H9 (cell line): ENCODE measurements around the gene PCDHGB7. TPM values are rescaled to one million over a fixed set of nuclear protein-coding genes. Genes with fewer than 3 reads are reported as not detected.
"Not testable (repeated sequence)": the region's sequence is repeated elsewhere in the genome, so short reads cannot be mapped to it uniquely, and the experiment has no call there.

Experiments used
- DNase-seq: peaks from one replicate; pipeline ENCODE4 v3.0.0-alpha.2; 2017
- H2AFZ ChIP-seq: one replicate; pipeline ENCODE4 v1.6.1; 2013; ENCODE audit warnings: mild to moderate bottlenecking, low read length, control low read depth, moderate library complexity
- H2AK5ac ChIP-seq: 2 replicates; pipeline ENCODE4 v1.6.1; 2013; ENCODE audit warnings: low read length, control low read depth, mixed read lengths; ENCODE audit not compliant: insufficient read length
- H2BK120ac ChIP-seq: one replicate; pipeline ENCODE4 v1.6.1; 2013; ENCODE audit warnings: low read depth, mild to moderate bottlenecking, low read length, control low read depth, inconsistent platforms; ENCODE audit not compliant: poor library complexity, severe bottlenecking
- H2BK12ac ChIP-seq: 2 replicates; pipeline ENCODE4 v1.6.1; 2013; ENCODE audit warnings: low read length, control low read depth, mixed read lengths, low read depth; ENCODE audit not compliant: insufficient read length
- H2BK15ac ChIP-seq: 2 replicates; pipeline ENCODE4 v1.6.1; 2013; ENCODE audit warnings: low read depth, low read length, control low read depth
- H2BK20ac ChIP-seq: one replicate; pipeline ENCODE4 v1.6.1; 2013; ENCODE audit warnings: low read depth, mild to moderate bottlenecking, low read length, control low read depth, inconsistent platforms; ENCODE audit not compliant: poor library complexity, severe bottlenecking
- H2BK5ac ChIP-seq: 2 replicates; pipeline ENCODE4 v1.6.1; 2013; ENCODE audit warnings: low read length, control low read depth, mixed read lengths; ENCODE audit not compliant: insufficient read length
- H3K14ac ChIP-seq: 2 replicates; pipeline ENCODE4 v1.6.1; 2013; ENCODE audit warnings: low read length, control low read depth; ENCODE audit not compliant: insufficient read depth
- H3K18ac ChIP-seq: 2 replicates; pipeline ENCODE4 v1.6.1; 2013; ENCODE audit warnings: low read depth, mild to moderate bottlenecking, mixed read lengths, low read length, control low read depth; ENCODE audit not compliant: insufficient read length
- H3K23ac ChIP-seq: 2 replicates; pipeline ENCODE4 v1.6.1; 2013; ENCODE audit warnings: low read length, control low read depth, mixed read lengths, low read depth; ENCODE audit not compliant: insufficient read length
- H3K23me2 ChIP-seq: 2 replicates; pipeline ENCODE4 v1.6.1; 2013; ENCODE audit warnings: low read depth, mild to moderate bottlenecking, mixed read lengths, low read length, control low read depth; ENCODE audit not compliant: insufficient read length, poor library complexity, severe bottlenecking
- H3K27ac ChIP-seq: 2 replicates; pipeline ENCODE4 v1.5.1; 2013; ENCODE audit warnings: low read length, control low read depth, mixed read lengths, low read depth; ENCODE audit not compliant: insufficient read length
- H3K27me3 ChIP-seq: 2 replicates; pipeline ENCODE4 v1.6.1; 2013; ENCODE audit warnings: low read length, control low read depth, inconsistent platforms; ENCODE audit not compliant: insufficient read depth
- H3K4ac ChIP-seq: 2 replicates; pipeline ENCODE4 v1.6.1; 2013; ENCODE audit warnings: low read depth, mild to moderate bottlenecking, control low read depth, inconsistent platforms, low read length, moderate library complexity
- H3K4me1 ChIP-seq: 2 replicates; pipeline ENCODE4 v1.6.1; 2013; ENCODE audit warnings: low read length, control low read depth, inconsistent platforms; ENCODE audit not compliant: insufficient read depth
- H3K4me2 ChIP-seq: 2 replicates; pipeline ENCODE4 v1.6.1; 2013; ENCODE audit warnings: low read length, control low read depth, mixed read lengths; ENCODE audit not compliant: insufficient read length, insufficient read depth
- H3K56ac ChIP-seq: 2 replicates; pipeline ENCODE4 v1.6.1; 2013; ENCODE audit warnings: low read depth, mild to moderate bottlenecking, mixed read lengths, low read length, control low read depth; ENCODE audit not compliant: insufficient read length
- H3K79me1 ChIP-seq: 2 replicates; pipeline ENCODE4 v1.6.1; 2013; ENCODE audit warnings: low read depth, mild to moderate bottlenecking, moderate library complexity, low read length, control low read depth, inconsistent platforms; ENCODE audit not compliant: insufficient read depth, poor library complexity, severe bottlenecking
- H3K79me2 ChIP-seq: 2 replicates; pipeline ENCODE4 v1.6.1; 2013; ENCODE audit warnings: low read length, control low read depth, inconsistent platforms; ENCODE audit not compliant: insufficient read depth
- H3K9ac ChIP-seq: 2 replicates; pipeline ENCODE4 v1.6.1; 2013; ENCODE audit warnings: low read length, control low read depth, mixed read lengths; ENCODE audit not compliant: insufficient read length; ENCODE audit errors: extremely low read depth
- H3K9me3 ChIP-seq: one replicate; pipeline ENCODE4 v1.6.1; 2013; ENCODE audit warnings: low read depth, low read length, inconsistent platforms; ENCODE audit not compliant: control insufficient read depth
- H3T11ph ChIP-seq: one replicate; pipeline ENCODE4 v1.6.1; 2013; ENCODE audit warnings: mild to moderate bottlenecking, low read length, control low read depth, inconsistent platforms
- H4K20me1 ChIP-seq: one replicate; pipeline ENCODE4 v1.6.1; 2013; ENCODE audit not compliant: control insufficient read depth, insufficient read length, insufficient read depth
- H4K5ac ChIP-seq: 2 replicates; pipeline ENCODE4 v1.6.1; 2013; ENCODE audit warnings: low read depth, mild to moderate bottlenecking, mixed read lengths, low read length, control low read depth; ENCODE audit not compliant: insufficient read length
- H4K8ac ChIP-seq: replicated peaks from 2 replicates; pipeline ENCODE4 v1.6.1; 2013; ENCODE audit warnings: low read length, control low read depth, mixed read lengths, low read depth; ENCODE audit not compliant: insufficient read length
- H4K91ac ChIP-seq: 2 replicates; pipeline ENCODE4 v1.6.1; 2013; ENCODE audit warnings: low read depth, mild to moderate bottlenecking, moderate library complexity, mixed read lengths, low read length, control low read depth; ENCODE audit not compliant: insufficient read length
- H3K27ac Mint-ChIP-seq, 3 experiments: 2 replicates in 2 of 3; 3 replicates in 1 of 3; pipeline ENCODE4 v1.8.0; 2020 to 2021; ENCODE audit warnings: mixed read lengths in 3 of 3, mild to moderate bottlenecking in 1 of 3, moderate library complexity in 1 of 3
- H3K27me3 Mint-ChIP-seq: 2 replicates; pipeline ENCODE4 v1.8.0; 2021; ENCODE audit warnings: low read depth, mild to moderate bottlenecking, moderate library complexity, mixed read lengths
- H3K36me3 Mint-ChIP-seq, 3 experiments: 2 replicates in 2 of 3; 3 replicates in 1 of 3; pipeline ENCODE4 v1.8.0; 2020 to 2021; ENCODE audit warnings: low read depth in 3 of 3, mixed read lengths in 3 of 3; ENCODE audit not compliant: insufficient read depth in 1 of 3
- H3K4me1 Mint-ChIP-seq, 2 experiments: 2 replicates each; pipeline ENCODE4 v1.8.0; 2020; ENCODE audit warnings: mixed read lengths in 2 of 2
- H3K4me3 Mint-ChIP-seq, 2 experiments: 2 replicates in 1 of 2; 3 replicates in 1 of 2; pipeline ENCODE4 v1.8.0; 2020 to 2021; ENCODE audit warnings: mild to moderate bottlenecking in 2 of 2, mixed read lengths in 2 of 2, moderate library complexity in 1 of 2
- H3K9me3 Mint-ChIP-seq, 2 experiments: 2 replicates in 1 of 2; 3 replicates in 1 of 2; pipeline ENCODE4 v1.8.0; 2020; ENCODE audit warnings: mild to moderate bottlenecking in 2 of 2, mixed read lengths in 2 of 2, moderate library complexity in 1 of 2
- CTCF ChIP-seq: fragments of 200-600 bp; sonication (generic); conservative IDR thresholded peaks from 3 replicates; pipeline ENCODE4 v1.8.0; 2021; ENCODE audit warnings: antibody characterized with exemption, mild to moderate bottlenecking
- WGBS: extraction: QIAGEN DNeasy Blood & Tissue Kit; methylation state at CpG from one replicate; pipeline ENCODE4 v1.1.7; 2013; ENCODE audit warnings: missing lambda C conversion rate, low lambda C conversion rate, mixed read lengths; ENCODE audit not compliant: insufficient read length; ENCODE audit errors: extremely low coverage; 5-methylcytosine and 5-hydroxymethylcytosine counted together
- total RNA-seq: library from RNA; stranded (reverse); gene quantifications from 2 replicates; pipeline ENCODE4 v1.2.1, GENCODE V29; 2021

PCDHGB7 gene
- total RNA-seq, 1 experiment from 2014 or later = 7.7 TPM

GRCh38 chr5:141413540-141414069 is 3.9 kb upstream of the PCDHGB7 start:
- Histone ChIP-seq H2BK15ac (no peak overlapping the region), H3K27me3 (no peaks in the 10 kb centered on the region; the same call in 1 of the 2 replicates), H2AK5ac (no peak overlapping the region), H4K20me1 (no peaks in the 10 kb centered on the region), H3K27ac (no peak overlapping the region), H4K8ac (no peak overlapping the region), H3K9me3 (peaks cover 6% of the 10 kb centered on the region), H2BK120ac (no peak overlapping the region), H4K91ac (no peak overlapping the region), H2BK12ac (no peak overlapping the region), H3K4me1 (no peaks in the 10 kb centered on the region), H3K4ac (no peak overlapping the region), H3K23ac (no peak overlapping the region), H3K4me2 (peak overlapping the region; percentile 29), H2BK5ac (no peak overlapping the region), H3K56ac (no peak overlapping the region), H2BK20ac (no peak overlapping the region), H3T11ph (no peak overlapping the region), H3K79me2 (no peaks in the 10 kb centered on the region), H3K9ac (no peak overlapping the region), H3K79me1 (no peaks in the 10 kb centered on the region), H4K5ac (no peak overlapping the region), H3K18ac (no peak overlapping the region), H3K14ac (no peak overlapping the region), H3K23me2 (peaks cover 7% of the 10 kb centered on the region), H2AFZ (no peak overlapping the region)
- H3K9me3 Mint-ChIP-seq = peaks cover 40 to 51% of the 10 kb centered on the region in 2 experiments
- no peak for TF ChIP-seq CTCF
- WGBS = no CpG with 5 or more reads among the region's 25 CpGs
- H3K4me1 Mint-ChIP-seq = peaks cover 14 to 22% of the 10 kb centered on the region in 2 experiments
- H3K36me3 Mint-ChIP-seq = peaks cover 33 to 61% (median 40%) of the 10 kb centered on the region in 3 experiments
- peak overlapping the region; percentile 83 to 87 for H3K4me3 Mint-ChIP-seq
- H3K27ac Mint-ChIP-seq = peak overlapping the region in 1 of 3 experiments; percentile 93; a peak in 2 of 7 replicates
- H3K27me3 Mint-ChIP-seq = peaks cover 29% of the 10 kb centered on the region
- DNase-seq = peak; percentile 31

GRCh38 chr5:141414548-141415274 is 2.8 kb upstream of the PCDHGB7 start:
- Mint-ChIP-seq H3K36me3 (peaks cover 39 to 62% (median 41%) of the 10 kb centered on the region in 3 experiments), H3K4me1 (peaks cover 9 to 18% of the 10 kb centered on the region in 2 experiments), H3K9me3 (peaks cover 44 to 53% of the 10 kb centered on the region in 2 experiments), H3K27me3 (peaks cover 23% of the 10 kb centered on the region), H3K4me3 (peak overlapping the region in 1 of 2 experiments; percentile 87; a peak in 2 of 5 replicates)
- DNase-seq, H3K27ac Mint-ChIP-seq, H3K56ac ChIP-seq, H2BK12ac ChIP-seq, H4K8ac ChIP-seq, H3T11ph ChIP-seq, H3K4ac ChIP-seq, H3K23ac ChIP-seq, H3K79me2 ChIP-seq, H2AFZ ChIP-seq, H3K9ac ChIP-seq, H3K23me2 ChIP-seq, H3K4me1 ChIP-seq, H3K18ac ChIP-seq, H3K27ac ChIP-seq, H2BK5ac ChIP-seq, H3K79me1 ChIP-seq, H2BK15ac ChIP-seq, H3K27me3 ChIP-seq, H2AK5ac ChIP-seq, H2BK120ac ChIP-seq, H3K4me2 ChIP-seq, H4K20me1 ChIP-seq, H4K91ac ChIP-seq, H4K5ac ChIP-seq, H2BK20ac ChIP-seq, H3K14ac ChIP-seq: not testable (repeated sequence)
- no CpG with 5 or more reads among the region's 46 CpGs for WGBS
- peaks cover 13% of the 10 kb centered on the region for H3K9me3 ChIP-seq
